RCC 7860 (cell line): ENCODE data around the gene CACNA2D4.
"Not testable (repeated sequence)": the region's sequence is repeated elsewhere in the genome, so short reads cannot be mapped to it uniquely, and the experiment has no call there.

ENCODE experiments used
- DNase-seq: peaks from one replicate; pipeline ENCODE4 v3.0.0-alpha.2; 2015; ENCODE audit warnings: low spot score
- FAIRE-seq: peaks from 2 replicates; lab custom pipeline; 2012; peaks lifted over from hg19 to GRCh38; lab: Jason Lieb, UNC

The CACNA2D4 gene

DNA sequence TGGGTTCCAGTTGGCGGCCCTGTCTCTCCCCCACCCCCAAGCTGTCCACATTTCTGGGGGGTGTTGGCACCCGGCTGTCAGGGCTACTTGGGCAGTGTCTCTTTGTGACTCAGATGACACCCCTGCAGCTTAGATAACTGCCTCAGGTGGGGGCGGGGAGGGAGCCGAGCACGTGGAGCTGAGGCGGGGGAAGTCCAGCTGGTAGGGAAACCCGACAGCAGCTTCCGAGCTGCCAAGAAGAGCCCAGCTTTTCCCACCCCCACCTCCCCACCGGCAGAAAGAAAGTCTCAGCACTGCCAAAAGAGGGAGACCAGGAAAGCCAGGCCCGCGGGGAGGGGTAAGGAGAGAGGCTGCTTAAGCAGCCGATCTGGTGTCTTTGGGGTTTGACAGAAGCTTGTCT, 96.6 kb downstream of the CACNA2D4 start:
- no peak for FAIRE-seq
- DNase-seq = no peak

DNA sequence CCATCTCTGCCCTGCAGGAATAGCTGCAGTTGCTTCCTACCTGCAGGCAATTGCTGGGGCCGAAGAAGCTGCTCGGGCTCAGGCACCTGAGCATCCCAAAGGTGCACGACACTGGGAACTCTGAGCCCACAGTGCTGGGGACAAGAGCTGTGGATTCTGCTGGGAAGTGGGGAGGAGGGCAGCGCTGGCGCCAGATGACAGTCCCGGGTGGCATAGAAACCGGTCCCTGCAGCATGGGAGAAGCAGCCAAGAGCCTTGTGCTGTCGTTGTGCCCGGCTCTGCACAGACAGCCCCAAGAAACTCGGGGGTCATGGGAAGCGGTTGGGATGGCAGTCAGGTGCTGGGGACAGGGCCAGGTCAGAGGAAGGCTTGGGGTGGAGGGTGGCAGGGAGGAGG, 97.6 kb downstream of the CACNA2D4 start:
- FAIRE-seq (no peak), DNase-seq (no peak)

DNA sequence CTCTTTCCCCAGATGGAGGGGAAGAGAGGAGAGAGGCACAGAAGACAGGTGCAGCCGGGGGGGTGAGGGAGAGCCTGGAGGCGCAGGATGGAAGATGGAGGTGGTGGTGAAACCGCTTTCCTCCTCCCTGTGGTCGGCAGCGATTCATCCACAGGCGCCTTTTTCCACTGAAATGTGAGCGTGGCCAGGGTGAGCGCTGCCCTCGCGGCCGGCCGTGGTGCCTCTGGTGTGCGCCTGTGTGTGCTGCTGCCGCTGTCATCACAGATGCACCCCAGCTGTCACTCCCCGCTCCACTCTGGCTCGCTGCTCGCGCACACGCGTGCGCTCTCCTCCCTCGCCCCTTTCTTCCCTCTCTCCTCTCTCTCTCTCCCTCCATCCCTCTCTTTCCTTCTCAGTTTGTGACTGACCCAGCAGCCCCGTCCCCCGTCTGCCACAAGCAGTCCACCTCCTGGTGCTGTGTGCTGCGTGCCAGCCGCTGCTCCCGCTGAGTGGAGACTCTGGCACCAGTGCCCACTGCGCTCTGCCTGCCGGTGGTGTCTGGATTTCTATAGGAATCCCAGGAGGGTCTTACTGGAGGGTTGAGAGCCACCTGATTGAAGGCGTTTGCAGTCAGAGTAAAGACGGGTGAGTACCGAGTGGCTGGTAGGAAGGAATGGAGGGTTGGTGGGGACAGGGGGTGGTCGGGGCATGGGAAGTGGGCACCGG, 98.1 kb downstream of the CACNA2D4 start, which contains the start of gene LRTM2:
LRTM2 (plus strand) TSS at position 375 of the 705 bp plus-strand sequence. CDS start 7,584 bp downstream, outside the sequence.
- no peak for FAIRE-seq
- no peak for DNase-seq

DNA sequence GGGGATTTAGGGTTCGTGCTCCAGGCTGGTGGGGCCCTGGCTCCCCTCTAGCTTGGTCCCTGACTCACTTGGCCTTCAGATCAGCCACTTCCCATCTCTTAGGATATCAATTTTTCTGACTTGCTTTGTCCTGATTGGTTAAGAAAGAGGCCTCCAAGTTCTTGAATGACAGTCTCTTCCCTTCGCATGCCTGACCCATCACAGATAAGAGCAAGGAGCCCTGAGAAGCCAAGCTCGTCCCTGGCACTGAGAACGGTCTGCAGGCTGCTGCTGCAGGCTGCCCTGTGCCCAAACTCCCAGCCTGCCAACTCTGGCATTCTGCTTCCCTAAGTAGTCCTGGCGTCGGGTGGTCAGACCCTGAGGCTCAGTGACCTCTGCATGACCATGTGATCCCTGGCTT, 98.9 kb downstream of the CACNA2D4 start:
- FAIRE-seq = no peak
- no peak for DNase-seq

DNA sequence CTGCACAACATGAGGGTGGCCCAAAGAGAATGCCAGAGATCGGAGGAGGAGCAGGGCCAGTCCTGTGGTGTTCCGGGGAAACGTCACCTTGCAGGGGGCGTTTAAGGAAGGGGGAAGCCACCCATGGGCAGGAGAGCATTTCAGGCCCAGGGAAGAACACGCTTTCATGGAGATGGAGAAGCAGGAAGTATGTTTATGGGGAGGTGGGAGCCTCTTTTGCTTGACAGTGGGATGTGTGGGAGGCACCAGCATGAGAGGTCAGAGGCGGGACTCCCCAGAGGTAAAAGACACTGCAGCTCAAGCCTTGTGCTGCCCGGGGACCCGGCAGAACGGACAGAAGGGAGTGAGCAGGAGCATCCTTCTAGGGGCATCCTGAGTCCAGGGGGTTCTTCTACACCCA, 99.4 kb downstream of the CACNA2D4 start:
- DNase-seq (no peak), FAIRE-seq (no peak)

DNA sequence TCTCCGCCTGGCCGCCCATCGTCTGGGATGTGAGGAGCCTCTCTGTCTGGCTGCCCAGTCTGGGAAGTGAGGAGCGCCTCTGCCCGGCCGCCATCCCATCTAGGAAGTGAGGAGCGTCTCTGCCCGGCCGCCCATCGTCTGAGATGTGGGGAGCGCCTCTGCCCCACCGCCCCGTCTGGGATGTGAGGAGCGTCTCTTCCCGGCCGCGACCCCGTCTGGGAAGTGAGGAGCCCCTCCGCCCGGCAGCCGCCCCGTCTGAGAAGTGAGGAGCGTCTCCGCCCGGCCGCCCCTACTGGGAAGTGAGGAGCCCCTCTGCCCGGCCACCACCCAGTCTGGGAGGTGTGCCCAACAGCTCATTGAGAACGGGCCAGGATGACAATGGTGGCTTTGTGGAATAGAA, 100.5 kb downstream of the CACNA2D4 start:
- not testable (repeated sequence) for DNase-seq, FAIRE-seq

DNA sequence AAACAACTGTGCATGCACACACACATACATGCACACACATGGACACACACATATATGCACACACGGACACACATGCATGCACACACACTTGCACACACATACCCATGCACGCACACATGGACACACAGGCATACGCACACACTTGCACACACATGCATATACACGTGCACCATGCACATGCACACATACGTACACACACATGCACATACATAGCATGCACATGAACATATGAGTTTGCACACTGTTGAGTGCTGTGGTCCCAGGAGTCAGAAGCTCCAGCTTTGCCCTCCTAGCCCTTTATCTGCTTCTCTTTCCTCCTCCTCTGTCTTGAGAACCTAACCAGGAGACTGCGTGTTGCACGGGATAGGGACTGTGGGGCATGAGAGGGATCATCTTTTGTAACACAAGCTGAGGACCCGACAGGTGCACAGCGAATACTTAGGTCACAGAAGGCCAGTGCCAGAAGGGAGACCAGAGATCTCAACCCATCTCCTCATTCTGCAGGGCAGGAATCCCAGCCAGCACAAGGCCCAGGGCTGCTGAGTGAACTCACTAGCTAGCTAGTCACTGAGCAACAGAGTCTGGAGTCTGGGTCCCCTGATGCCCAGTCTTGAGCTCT, 101.6 kb downstream of the CACNA2D4 start:
- DNase-seq (no peak), FAIRE-seq (no peak)

DNA sequence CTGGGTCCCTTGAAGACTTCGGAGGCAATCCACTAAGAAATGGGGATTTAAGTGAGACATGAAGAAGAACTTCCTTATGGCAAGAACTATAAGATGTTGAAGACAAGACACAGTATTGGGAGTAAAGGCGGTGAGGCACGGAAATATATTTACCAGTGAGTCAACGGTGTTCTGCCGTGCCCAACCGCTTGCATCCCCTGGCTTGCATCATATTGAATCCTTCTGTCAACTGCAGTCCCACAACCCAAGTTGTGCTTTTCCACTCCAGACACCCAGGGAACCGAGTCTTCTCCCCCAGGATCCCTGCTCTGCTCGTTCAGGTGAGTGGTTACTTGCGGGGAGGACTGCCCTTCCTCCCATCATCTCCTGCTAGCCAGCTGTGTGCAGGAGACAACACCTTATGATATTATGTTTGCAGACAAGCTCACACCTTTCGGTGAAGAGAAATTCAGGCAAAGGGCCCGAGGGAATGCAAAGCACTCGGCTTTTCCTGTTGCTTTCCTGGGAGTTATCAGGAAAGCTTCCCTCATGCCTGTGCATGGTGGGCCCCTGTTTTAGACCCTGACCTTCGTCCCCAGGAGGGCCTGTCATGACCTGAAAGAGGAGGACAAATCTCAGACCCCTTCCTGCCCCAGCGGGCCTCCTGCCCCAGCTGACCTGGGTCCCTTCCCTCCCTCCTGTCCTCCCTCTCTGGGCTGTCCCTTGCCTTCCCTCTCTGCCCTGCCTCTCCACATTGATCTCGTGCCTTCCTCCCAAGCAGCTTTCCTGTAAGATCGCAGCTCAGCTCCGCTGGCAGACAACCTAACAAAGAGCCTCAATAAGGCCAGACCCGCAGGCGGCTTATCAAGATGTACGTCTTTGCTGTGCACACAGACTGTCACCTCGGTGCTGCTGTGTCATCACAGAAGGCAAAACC, 102.4 kb downstream of the CACNA2D4 start:
- DNase-seq (no peak), FAIRE-seq (no peak)

DNA sequence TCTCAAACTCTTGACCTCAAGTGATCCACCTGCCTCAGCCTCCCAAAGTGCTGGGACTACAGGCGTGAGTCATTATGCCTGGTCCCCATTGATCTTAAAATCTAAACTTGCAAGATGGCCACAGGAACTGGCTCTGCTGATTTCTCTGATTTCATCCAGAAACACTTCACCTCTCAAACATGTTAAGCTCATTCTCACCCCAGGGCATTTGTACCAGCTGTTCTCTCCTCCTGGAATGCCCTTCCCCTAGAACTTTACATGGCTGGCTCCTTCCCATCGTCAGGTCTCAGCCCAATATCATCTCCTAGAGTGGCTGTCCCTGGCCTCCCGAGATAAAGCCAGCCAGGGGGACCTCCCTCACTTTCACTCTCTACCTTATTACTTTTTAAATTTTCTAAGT, 103.3 kb downstream of the CACNA2D4 start:
- FAIRE-seq = no peak
- DNase-seq = no peak

DNA sequence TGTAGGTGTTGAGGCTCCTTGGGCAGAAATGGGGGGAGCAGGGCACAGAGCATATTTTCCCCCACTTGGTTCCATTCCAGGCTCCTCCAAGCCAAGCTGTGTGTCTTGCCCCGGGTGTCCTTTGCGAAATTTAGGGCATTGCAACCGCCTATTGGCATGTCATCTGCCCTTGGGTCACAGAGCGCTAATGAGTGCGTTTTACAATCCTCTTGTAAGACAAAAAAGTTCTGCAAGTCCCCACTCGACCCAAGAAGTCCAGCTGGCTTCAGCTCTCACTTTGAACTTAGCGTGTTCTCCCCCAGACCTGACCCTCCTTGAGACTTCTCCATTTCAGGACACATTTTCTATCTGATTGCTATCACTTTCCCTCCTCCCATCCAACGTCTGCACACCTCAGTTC, 104.2 kb downstream of the CACNA2D4 start:
- FAIRE-seq (no peak), DNase-seq (no peak)

DNA sequence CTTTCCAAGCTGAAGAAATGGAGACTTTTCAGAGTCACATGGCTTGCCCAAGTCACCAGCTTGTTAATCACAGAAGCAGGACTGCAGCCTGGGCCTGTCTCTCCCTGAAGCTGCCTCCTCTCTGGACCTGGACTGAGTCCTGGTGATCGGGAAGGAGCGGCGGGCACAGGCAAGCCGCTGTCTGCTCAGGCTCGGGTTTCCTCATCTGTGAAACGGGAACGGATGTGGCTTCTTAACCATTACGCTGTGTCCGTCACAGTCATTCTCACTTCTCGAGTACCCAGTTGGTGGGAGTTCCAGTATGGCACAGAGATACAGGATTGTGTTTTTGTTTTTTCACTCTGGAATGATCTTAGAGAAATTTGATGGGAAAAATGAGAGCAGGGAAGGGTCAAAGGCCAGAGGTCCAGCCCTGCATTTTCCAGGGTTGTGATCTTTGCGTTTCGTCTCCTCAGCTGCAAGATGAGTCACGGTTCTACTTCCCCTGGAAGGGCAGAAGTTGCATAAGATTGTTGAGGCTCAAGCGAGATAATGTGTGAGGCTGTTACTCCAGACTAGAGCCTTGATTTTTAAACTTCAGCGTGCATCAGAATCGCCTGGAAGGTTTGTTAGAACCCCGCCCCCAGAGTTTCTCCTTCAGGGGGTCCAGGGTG, 105.7 kb downstream of the CACNA2D4 start:
- no peak for FAIRE-seq
- peak; percentile 30 for DNase-seq

DNA sequence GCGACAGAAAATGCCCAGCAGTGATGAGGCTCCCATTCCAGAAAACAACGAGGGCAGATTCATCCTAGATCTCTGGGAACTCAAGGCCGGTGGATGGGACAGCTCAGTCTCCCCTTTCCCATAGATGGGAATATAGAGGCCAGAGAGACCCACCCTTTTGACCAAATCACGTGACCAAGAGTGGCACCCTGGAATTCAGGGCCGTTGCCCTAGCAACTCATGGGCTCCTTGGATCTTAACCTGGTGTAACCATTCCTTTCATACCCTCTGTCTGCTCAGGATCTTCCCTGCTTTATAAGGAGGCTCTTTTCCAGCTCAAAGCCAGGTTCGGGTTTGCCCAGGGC, 106.5 kb downstream of the CACNA2D4 start:
- DNase-seq (no peak), FAIRE-seq (no peak)

DNA sequence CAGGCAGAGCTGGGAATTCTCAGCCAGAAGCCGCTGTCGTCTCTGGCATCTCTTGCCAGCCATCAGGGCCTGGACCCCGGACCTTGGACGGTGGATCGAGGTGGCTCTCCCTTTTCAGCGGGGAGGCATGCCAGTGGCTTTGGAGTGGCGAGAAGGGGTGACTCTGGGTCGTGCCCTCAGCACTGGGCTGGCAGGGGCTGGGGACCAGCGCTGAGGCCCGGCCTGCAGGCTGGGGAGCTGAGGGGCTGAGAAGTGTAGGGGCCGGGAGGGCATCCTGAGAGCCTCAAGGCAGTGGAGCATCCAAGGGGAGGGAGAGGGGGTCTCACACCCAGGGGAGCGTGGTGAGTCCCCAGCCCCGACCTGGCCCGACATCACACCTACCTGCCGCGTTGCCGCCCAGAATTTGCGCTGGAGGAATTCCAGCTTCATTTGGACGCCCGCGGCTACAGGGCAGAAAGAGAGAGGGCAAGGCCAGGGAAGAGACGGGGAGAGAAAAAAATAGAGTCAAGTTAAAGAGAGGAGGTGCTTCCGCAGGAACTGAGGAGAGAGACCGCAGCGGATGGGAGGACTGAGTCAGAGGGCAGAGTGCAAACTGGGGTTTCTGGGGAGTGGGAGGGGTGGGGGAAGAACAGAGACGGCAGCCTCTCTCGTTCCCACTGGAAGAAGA, 107.0 kb downstream of the CACNA2D4 start:
- FAIRE-seq (no peak), DNase-seq (peak; percentile 4)

DNA sequence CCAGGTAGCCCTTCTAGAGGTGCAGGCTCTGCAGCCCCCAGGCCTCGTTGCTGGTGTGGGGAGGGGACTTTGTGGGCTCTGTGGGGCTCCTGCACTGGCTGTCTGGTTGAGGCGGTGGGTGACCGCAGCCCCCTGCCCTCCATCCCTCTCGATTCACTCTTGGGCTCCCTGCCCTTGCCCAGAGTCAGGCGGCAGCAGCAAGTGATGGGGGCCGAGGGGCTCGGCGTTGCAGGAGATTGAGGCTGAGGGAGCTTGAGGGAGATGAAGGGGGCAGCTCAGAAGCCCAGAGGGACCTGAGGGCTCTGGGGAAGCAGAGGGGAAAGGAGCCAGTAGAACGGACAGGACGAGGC, 107.5 kb downstream of the CACNA2D4 start:
- no peak for DNase-seq
- FAIRE-seq = no peak

DNA sequence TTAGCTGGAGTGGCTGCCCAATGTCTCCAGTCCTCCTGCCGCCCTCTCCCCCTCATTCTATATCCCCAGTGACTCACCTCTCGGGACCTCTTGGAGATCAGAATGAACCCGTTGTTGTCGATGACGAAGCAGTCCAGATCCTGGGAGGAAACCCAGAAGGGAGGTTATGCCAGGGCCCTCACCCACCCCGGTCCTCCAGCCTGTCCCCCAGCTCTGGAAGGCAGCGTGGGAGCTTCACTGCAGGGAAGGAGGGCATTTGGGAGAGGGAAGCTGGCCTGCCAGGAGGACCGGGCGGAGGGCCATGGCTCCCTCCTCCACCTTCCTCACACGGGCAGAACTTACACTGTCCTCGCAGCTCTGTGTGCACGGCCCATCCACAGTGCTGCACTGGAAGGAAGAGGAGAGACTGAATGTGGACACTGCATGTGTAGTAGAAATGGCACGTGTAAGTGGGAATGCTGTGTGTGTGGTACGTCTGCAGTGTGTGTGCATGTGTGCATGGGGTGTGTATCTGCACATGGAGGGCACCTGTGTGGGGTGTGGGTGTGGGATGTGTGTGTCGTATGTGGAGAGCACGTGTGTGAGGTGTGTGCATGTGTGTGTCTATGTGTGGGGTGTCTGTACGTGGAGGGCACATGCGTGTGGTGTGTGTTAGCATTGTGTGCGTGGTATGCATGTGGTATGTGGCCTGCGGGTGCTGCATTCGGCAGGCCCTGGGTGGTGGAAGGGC, 108.1 kb downstream of the CACNA2D4 start:
- DNase-seq (no peak), FAIRE-seq (no peak)

DNA sequence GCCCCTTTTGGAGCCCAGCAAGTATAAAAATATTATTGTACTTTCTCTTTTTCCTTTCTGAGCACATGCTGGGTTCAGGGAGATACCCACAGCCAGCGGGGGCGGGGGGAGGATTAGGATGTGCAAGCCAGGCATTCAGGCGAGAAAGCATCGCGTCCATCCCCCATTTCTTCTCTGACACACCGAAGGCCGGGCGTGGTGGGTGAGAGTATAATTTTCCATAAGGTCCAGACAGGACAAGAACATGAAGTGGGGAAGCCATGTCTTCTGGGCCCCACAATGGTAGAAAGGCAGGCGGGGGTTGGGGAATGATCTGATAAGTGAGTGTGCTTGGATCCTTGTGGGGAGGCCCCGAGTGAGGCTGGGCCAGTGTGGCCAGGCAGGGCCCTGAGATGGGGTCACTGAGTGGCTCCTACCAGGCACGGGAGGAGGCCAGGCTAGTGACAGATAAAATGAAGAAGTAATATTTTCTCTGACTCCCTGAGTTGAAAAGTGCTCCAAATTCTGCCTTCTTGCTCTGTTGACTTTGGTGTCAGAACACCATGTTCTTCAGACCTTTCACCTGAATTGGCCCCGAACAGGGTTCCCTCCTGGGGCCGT, 108.8 kb downstream of the CACNA2D4 start:
- DNase-seq (no peak), FAIRE-seq (no peak)

DNA sequence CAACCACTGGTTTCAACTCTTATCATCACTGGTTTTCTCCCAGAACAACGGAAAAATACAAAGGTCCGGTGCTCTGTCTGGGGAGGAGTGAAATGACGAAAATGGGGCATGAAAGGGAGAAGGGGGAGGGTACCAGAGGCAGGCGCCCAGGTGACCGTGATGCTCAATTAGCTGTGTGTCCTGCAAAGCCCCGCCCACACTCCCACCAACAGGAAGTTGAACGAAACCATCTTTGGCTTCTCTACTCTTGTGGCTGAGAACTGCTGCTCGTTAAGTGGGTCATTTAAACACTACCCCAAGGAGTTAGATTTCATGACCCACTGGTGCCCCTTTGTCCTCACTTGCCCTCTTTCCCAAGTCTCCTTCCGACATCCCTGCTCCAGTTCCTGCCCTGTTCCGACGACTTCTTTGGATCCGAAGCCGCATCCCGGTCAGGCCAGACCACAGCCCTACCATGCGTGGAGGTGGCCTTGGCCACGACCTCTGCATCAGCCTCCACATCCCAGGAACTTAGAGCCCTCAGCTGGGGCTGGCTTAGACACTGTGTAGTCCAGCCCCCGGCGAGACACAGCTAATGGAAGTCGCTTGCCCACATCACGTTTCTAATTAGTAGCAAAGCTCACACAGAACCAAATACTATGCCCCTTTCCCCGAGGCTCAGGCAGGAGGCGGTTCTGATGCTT, 109.5 kb downstream of the CACNA2D4 start:
- no peak for FAIRE-seq
- DNase-seq = no peak

DNA sequence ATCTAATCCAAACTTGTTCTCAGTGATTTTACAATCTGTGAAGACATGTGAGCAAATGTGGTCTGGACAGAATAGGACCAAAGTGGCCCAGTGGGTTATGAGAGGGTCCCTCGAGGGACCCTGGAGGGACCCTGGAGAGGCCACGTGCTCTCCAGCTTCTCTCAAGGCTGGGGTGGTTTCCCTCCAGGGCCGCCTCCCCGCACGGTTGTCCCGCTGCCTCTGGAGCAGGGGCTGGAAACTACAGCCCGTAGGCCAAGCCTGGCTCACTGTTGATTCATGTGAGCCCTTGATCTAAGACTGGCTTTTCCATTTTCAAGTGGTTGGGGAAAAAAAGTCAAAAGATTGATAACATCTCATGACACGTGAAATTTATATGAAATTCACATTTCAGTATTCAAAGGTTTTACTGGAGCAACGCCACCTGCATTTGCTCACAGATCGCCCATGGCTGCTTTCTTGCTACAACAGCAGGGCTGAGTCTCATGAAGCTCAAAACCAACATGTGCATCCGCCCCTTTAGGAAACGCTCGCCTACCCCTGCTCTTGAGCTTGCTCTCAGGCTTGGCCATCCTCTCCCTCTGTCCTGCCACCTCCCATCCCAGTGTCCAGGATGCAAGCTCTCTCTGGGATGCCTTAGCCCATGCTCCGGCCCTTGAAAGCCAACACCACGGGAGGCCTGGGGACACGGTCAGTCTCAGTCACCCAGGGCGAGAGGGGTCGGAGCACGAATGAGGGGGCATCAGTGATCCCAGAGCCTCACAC, 110.2 kb downstream of the CACNA2D4 start:
- FAIRE-seq = no peak
- no peak for DNase-seq
